HG02943 (cell line): Measurements from ENCODE around the gene SLC1A1.

Experiments used
- ATAC-seq: cut with Tn5 transposase; IDR thresholded peaks from one replicate; pipeline ENCODE4 v1.9.1; 2021; ENCODE audit warnings: mild to moderate bottlenecking, low read depth, moderate library complexity; ENCODE audit not compliant: unreplicated experiment

The SLC1A1 gene

DNA sequence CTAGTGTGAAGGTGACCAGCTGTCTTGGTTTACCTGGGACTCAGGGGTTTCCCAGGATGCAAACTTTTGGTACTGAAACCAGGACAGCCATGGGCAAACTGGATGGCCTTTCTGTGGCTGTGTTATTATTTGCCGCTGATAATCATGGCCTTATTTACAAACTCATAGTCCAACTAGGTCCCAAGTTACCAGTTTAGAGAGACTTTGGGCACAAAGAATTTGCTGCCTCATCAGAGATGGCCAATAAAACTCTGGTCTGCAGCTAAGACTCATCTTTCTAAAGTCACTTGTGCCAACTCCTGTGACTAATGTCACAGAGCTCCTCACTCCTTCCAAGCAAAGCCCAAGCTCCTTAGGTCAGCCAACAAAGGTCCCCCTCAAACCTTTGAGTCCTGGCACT lies 124.4 kb downstream of the SLC1A1 start:
- ATAC-seq = no peak

- no peak for ATAC-seq
These were observed 125.0 kb downstream of the SLC1A1 start for GRCh38 chr9:4615251-4615650.

DNA sequence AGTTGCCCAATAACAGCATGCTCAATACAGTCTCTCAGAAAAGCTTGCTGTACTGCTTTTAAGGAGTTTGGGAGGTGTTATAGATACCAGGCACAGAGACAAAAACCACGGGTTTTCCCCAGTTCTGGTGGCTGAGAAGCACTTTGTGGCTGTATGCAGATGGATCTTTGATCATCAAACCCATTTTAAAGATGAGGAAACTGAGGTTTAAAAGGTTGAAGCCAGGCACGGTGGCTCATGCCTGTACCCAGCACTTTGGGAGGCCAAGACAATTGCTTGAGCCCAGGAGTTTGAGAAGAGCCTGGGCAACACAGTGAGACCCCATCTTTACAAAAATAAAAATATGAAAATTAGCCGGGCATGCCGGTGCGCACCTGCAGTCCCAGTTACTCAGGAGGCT lies 125.5 kb downstream of the SLC1A1 start:
- ATAC-seq = no peak

DNA sequence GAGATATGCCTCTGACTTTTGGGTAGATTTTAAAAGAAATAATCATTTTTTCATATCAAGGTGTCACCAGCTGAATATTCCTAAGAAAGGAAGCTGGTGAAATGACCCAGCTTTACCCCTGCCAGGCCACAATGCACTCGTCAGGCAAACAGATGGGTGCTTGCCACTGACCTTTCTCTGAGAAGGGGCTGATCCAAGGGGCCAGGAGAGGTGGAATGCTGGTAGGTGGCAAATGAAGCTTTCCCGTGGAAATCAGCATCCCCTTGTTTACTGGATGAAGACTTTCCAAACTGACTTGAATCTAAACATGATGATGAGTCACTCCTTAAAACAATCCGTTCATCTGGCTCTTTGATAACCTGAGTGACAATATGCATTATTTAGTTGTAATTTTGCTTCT lies 127.5 kb downstream of the SLC1A1 start:
- no peak for ATAC-seq

- ATAC-seq = no peak
These were observed 128.4 kb downstream of the SLC1A1 start for GRCh38 chr9:4618700-4619099.

GRCh38 chr9:4620057-4620765 lies 129.9 kb downstream of the SLC1A1 start:
- no peak for ATAC-seq

DNA sequence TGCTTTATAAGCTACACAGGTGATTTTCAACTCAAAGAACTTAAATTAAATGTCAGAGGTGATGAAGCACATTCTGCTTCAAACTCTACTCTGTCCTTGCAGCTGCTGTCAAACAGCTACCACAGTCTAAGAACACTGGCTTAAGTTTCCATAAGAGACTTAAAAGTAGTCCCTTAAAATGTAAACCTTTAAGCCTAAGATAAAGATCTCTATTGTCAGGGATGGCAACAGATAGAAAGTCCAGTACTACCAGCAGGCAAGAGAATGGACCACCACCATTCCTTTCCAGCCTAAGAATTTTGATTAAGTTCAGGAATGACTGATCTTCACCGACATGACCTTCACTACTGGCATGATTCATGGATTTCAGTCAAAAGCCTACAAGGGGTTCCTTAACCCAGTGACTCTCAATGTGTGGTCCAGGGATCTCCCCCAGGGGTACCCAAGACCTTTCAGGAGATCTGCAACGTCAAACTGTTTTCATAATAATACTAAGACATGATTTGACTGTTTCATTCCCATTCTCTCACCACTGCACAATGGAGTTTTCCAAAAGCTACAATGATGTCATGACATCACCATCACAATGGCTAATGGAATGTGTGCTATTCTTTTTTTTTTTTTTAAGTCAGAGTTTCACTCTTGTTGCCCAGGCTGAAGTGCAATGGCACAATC lies 130.8 kb downstream of the SLC1A1 start:
- no peak for ATAC-seq

DNA sequence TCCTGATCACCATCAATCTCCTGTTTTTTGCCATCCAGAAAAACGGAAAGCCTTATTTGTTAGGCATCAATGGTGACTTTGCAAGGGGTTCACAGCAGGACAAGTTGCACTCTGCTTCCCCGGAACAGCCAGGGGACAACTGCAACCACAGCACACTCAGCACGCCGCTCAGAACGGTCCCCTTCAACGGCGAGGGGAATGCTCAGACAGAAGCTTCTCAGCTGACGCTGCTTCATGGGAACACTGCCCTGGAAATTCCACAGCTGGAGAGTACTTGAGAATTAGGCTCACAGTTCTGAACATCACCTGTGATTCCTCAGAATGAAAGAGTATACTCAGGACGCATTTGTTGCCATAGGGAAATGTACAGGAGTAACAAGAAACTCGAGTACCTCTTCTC lies 131.7 kb downstream of the SLC1A1 start:
- no peak for ATAC-seq

GRCh38 chr9:4630836-4631235 lies 140.6 kb downstream of the SLC1A1 start:
- ATAC-seq = no peak
